GM21737 (cell line): ENCODE results near the gene TMEM132A.

Source experiments
- ATAC-seq: cut with Tn5 transposase; IDR thresholded peaks from one replicate; pipeline ENCODE4 v1.9.1; 2021; ENCODE audit warnings: mild to moderate bottlenecking, moderate library complexity; ENCODE audit not compliant: unreplicated experiment

TMEM132A gene

DNA sequence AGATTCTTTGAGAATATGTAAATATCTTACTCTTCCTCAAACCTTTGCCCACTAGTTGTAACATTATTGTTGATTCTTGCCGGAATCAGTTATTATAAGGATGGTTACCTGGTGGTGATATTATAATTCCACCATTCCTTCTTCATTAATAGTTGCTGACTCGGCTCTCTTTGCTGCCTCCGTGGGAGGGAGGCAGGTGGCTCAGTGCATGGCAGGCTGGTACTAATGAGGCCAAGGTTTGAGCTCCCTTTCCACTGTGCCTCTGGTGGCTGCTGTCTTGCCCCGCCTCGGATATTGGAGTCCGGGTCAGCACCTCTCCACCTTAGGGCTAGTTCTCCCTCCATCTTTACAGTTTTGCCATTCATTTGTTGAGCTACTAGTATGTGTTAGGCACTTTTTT, 59.9 kb downstream of the TMEM132A start:
- no peak for ATAC-seq

DNA sequence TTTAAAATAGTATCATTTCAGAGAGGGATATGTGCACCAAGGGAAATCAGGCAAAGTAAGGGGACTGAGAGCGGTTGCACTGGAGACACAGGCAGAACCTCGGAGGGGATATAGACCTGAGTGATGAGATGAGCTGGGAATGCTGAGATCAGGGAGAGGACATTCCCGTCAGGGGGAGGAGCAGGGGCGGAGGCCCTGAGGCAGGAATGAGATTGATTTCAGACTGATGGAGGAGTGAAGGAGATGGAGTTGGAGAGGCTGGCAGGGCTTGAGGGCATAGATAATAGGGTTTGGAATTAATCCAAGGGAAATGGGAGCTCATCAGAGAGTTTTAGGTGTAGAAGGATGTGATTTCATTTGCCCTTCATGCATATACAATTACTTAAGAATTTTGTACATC, 60.4 kb downstream of the TMEM132A start:
- ATAC-seq, result no peak

- no peak for ATAC-seq
Measured at GRCh38 chr11:60985501-60985900, 61.2 kb downstream of the TMEM132A start.

DNA sequence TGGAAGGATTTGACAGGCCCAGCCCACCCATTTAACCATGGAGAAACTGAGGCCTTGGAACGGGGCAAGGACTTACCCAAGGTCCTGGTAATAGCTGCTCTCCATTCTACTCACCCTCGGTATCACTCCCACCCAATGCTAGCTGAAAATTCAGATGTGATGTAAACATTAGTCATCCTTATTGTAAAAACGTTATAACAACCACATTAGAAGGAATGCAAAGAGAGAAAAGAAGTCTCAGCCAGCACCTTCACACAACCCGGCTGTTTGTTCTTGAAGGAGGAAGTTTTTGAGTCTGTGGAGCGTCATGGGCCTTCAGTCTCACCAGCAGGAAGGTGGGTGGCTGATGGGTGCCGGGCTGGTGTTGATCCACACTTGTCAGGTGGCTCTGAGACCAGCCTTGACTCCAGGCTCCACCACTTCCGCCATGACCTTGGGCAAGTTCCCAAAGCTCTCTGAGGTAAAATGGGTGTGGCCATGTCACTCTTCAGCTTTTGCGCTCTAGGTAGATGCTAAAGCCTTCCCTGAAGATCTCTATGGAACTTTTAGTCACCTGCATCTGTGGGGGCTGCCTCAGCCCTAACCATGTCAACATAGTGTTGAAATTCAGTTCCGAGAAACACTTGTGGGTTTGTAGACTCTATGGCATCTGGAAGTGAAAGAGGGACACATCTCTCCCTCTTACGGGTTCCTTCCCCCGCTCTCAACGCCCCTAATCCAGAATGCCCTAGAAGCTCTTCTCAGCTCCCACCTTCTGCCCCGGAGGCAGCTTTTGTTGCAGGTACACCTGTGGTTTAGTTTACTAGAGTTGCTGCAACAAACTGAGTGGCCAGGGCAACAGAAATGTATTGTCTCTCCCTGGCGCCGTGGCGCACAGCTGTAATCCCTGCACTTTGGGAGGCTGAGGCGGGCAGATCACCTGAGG, 62.0 kb downstream of the TMEM132A start:
- no peak for ATAC-seq
